Measurements from ENCODE around the gene GAS1.

The GAS1 gene

DNA sequence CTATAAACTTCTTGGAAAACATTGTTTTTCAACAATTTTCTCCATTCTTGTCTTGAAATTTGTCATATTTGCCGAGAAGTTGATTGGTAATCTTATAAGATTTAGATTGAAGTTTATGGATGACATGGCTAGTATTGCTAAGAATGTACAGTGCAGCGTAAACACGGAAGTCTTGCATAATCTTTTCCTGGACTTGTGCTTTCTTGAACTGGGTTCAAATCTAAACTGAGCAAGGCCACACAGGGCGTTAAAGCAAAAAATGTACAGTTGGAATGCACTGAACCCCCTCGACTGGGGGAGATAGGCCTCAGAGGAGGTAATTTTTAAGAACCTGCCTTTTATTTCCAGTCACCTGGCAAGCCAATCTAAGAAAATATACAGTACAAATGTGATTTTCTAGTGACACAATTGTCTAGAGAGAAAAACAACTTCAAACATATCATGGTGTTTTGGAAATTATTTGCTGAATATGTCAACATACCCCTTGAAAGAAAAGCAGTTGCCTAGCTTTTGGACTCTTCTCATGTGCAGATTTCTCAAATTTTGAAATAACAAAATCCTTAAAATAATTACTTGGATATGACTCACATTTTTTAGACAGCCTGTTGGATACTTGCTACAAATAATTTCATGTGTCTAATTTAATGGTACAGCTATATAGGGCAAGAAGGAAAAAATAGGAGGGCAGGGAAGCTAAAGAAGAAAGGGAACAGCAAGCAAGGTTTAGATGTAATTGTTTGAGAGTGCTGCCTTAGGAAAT, 18.5 kb upstream of the GAS1 start:
- TF ChIP-seq, protein P1, sequence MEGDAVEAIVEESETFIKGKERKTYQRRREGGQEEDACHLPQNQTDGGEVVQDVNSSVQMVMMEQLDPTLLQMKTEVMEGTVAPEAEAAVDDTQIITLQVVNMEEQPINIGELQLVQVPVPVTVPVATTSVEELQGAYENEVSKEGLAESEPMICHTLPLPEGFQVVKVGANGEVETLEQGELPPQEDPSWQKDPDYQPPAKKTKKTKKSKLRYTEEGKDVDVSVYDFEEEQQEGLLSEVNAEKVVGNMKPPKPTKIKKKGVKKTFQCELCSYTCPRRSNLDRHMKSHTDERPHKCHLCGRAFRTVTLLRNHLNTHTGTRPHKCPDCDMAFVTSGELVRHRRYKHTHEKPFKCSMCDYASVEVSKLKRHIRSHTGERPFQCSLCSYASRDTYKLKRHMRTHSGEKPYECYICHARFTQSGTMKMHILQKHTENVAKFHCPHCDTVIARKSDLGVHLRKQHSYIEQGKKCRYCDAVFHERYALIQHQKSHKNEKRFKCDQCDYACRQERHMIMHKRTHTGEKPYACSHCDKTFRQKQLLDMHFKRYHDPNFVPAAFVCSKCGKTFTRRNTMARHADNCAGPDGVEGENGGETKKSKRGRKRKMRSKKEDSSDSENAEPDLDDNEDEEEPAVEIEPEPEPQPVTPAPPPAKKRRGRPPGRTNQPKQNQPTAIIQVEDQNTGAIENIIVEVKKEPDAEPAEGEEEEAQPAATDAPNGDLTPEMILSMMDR (IDR thresholded peaks at IDR 0.05; ENCODE audit: low read depth, low read length) = no peak

DNA sequence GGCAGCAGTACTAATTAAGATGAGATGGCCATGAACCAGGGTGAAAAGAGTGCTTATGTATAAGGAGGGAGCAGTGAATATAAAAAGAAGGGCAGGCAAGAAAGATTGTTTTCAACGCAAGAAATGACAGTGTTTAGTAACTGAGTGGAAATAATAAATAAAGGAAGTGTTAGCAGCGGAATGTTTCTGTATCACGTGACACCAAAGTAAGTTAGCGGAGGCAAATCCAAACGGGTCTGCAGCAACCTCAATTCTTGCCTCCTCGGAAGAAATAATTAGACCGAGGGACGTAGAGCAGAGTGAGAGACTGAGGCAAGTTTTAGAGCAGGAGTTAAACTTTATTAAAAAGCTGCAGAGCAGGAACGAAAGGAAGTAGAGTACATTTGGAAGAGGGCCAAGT, 15.4 kb upstream of the GAS1 start:
- no peak overlapping the region for H3K4me3 ChIP-seq (ENCODE audit: low read depth, low read length)
- TF ChIP-seq, protein P1 (IDR thresholded peaks at IDR 0.05; ENCODE audit: low read depth, low read length) = no peak

More for the DNA sequence above, 18.5 kb upstream of the GAS1 start:
- no peak overlapping the region for H3K4me3 ChIP-seq (ENCODE audit: low read depth, low read length)

DNA sequence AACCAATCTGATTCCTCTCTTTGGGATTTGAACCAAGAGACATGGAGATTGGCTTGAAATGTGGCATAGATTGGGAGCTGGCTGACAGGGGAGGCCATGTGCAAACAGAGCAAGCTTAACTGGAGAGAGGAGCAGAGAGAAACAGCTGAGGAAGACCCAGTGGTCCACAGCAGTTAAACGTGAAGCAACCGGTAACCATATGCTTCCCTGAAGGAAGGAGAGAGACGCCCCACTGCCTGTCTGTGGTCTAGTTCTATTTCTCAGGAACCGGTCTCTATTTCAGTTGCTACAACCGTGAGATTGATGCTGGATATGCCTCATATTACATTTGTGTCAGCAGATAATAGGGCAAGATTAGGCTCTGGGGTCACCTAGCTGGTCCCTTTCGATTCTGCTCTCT, 13.6 kb upstream of the GAS1 start:
- TF ChIP-seq, protein P1 (IDR thresholded peaks at IDR 0.05; ENCODE audit: low read depth, low read length) = no peak
- H3K4me3 ChIP-seq (ENCODE audit: low read depth, low read length) = no peak overlapping the region

DNA sequence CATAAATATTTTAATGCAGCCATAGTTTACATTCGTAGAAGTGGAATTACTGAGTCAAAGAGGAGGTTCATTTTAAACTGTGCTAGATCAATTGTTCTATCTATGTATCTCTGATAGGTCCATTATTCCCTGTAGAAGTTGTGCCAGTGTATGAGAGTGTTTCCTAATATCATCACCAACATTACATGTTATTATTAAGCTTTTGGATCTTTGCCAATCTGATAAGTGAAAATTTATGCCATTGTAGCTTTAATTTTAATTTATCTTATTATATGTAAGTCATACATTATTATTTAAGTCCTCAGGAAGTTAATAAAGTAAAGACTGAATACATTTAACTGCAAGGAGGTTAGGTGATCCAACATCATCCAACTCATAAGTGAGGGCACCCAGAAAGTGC, 10.9 kb upstream of the GAS1 start:
- H3K4me3 ChIP-seq (ENCODE audit: low read depth, low read length) = no peak overlapping the region
- TF ChIP-seq, protein P1 (IDR thresholded peaks at IDR 0.05; ENCODE audit: low read depth, low read length) = no peak

DNA sequence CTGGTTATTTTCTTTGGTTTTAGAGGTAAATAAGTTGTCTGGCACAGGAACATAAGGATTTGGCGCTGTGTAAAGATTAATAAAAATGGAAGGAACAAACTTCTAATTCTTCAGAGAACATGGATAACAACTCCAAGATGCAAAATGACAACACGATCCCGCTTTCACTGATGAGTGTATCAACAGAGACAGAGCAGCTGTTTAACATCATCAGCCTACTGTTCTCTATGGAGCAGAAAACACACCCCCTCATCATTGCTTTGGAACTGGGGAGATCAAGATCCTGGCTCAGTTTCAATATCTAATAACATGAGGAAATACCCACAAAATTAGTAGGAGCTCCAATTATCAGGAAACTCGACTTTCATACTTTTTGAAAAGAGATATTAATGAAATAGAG, 8.3 kb upstream of the GAS1 start:
- TF ChIP-seq, protein P1 (IDR thresholded peaks at IDR 0.05; ENCODE audit: low read depth, low read length) = no peak
- H3K4me3 ChIP-seq (ENCODE audit: low read depth, low read length) = no peak overlapping the region

DNA sequence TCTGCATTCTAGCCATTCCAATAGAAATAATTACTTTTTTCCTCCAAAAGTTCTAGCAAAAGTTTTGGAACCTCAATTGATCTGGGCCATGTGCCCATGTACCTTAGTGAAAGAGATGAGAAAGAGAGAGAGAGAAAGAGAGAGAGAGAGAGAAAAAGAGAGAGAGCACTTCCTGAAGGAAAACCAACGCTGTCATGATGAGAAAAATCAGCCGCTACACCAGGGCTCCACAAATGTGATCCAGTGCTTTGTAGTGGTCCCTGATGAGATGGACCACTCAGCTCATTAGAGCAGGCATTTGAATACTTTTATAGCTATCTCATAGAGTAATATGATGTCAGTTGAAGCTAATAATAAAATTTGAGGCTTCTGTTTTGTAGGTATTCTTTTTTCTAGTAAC, 7.7 kb upstream of the GAS1 start:
- TF ChIP-seq, protein P1 (IDR thresholded peaks at IDR 0.05; ENCODE audit: low read depth, low read length) = no peak
- H3K4me3 ChIP-seq (ENCODE audit: low read depth, low read length) = no peak overlapping the region

DNA sequence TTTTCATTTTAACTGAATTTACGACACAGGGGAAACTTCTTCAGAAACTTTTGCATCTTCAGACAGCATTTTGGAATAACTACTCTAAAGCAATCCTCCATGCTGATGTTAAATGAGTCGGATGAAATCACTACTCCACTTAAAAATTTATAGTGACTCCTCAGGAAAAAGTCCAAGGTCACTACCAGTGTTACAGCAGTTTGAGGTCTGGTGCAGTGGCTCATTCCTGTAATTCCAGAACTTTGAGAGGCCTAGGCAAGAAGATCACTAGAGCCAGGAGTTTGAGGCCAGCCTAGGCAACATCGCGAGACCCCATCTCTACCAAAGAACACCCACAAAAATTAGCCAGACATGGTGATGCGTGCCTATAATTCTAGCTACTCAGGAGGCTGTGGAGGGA, 5.9 kb upstream of the GAS1 start:
- H3K4me3 ChIP-seq (ENCODE audit: low read depth, low read length) = no peak overlapping the region
- TF ChIP-seq, protein P1 (IDR thresholded peaks at IDR 0.05; ENCODE audit: low read depth, low read length) = no peak

Data from WI38 (cell line).